Left lung (tissue), 10 donors: Measurements from ENCODE around the gene ATP2B1. TPM values are rescaled to one million over a fixed set of nuclear protein-coding genes. Genes with fewer than 3 reads are reported as not detected.

ENCODE experiments used
- ATAC-seq: fragments of 200-7000 bp; cut with Tn5 transposase; one replicate; pipeline ENCODE4 v1.9.1; 2020; ENCODE audit warnings: moderate library complexity
- DNase-seq, 4 donors: peaks; one replicate each; pipeline ENCODE4 v3.0.0-alpha.2; 2013 to 2020
- H3K27ac ChIP-seq, 2 donors: fragments of 200-600 bp; sonication (generic) in 1 of 2; one replicate each; pipeline versions ENCODE4 v1.5.0 to v1.8.0; 2020 to 2021
- H3K27me3 ChIP-seq, 2 donors: fragments of 200-600 bp; sonication (generic) in 1 of 2; one replicate each; pipeline versions ENCODE4 v1.5.0 to v1.8.0; 2020 to 2021
- H3K36me3 ChIP-seq, 2 donors: fragments of 200-600 bp; sonication (generic) in 1 of 2; one replicate each; pipeline versions ENCODE4 v1.5.0 to v1.8.0; 2020 to 2021
- H3K4me1 ChIP-seq, 2 donors: fragments of 200-600 bp; one replicate each; pipeline ENCODE4 v1.8.0; 2021
- H3K4me3 ChIP-seq, 2 donors: fragments of 200-600 bp; sonication (generic) in 1 of 2; one replicate each; pipeline versions ENCODE4 v1.5.0 to v1.8.0; 2020 to 2021; ENCODE audit warnings: mild to moderate bottlenecking in 1 of 2
- H3K9me3 ChIP-seq, 2 donors: fragments of 200-600 bp; sonication (generic) in 1 of 2; one replicate each; pipeline versions ENCODE4 v1.5.0 to v1.8.0; 2020 to 2021
- intact Hi-C, 2 donors: fragments of 100-400 bp; cut with DNase I; formaldehyde crosslinking; loops; one replicate each; pipeline versions ENCODE4 v1.11.2 to v1.14.2; 2022
- polyA plus RNA-seq, 6 donors: library from polyadenylated mRNA; unstranded; fragments of 120-200 nt; gene quantifications; one replicate each; pipeline ENCODE4 v1.2.1, GENCODE V29; 2013; ENCODE audit not compliant: insufficient read length in 6 of 6
- total RNA-seq, 2 donors: library from RNA; stranded (reverse); fragmentation: NEBNext Ultra II Directional; extraction: Animal tissue kit (Norgen Biotek cat#: 25700); gene quantifications; one replicate each; pipeline ENCODE4 v1.2.1, GENCODE V29; 2021
- TF ChIP-seq, protein P1 (sequence below), 2 donors: fragments of 200-600 bp; sonication (generic) in 1 of 2; IDR thresholded peaks; one replicate each; pipeline versions ENCODE4 v1.5.0 to v1.8.0; 2021; ENCODE audit warnings: antibody characterized with exemption in 2 of 2
- donor health status: DM: no; HTN: yes; CAD: no.
- donor health status: DM: no; HTN: no; CAD: no.

ATP2B1 gene
- total and polyA plus RNA-seq, 8 donors, result 29.4 to 96.6 (median 88.7) TPM

DNA sequence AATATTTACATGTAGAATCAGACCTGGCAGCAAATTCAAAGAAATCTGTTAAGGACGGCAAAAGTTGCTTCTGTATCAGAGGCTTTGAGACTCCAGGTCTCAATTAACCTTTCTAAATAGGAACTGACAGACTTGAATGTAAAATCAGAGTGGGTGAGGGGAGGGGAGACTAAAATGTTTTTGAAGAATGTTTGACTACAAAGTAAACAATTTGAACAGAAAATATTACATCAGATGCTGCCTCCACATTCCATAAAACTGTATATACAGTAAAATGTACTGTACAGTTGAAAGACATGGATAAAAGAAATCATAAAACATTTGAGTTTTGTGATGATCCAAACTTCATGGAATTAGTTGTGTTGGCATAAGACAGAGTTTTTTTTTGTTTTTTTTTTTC lies 133.3 kb downstream of the ATP2B1 start:
- H3K27me3 ChIP-seq, result no peaks in the 10 kb centered on the region
- DNase-seq (no peak), ATAC-seq (no peak)
- TF ChIP-seq, protein P1, sequence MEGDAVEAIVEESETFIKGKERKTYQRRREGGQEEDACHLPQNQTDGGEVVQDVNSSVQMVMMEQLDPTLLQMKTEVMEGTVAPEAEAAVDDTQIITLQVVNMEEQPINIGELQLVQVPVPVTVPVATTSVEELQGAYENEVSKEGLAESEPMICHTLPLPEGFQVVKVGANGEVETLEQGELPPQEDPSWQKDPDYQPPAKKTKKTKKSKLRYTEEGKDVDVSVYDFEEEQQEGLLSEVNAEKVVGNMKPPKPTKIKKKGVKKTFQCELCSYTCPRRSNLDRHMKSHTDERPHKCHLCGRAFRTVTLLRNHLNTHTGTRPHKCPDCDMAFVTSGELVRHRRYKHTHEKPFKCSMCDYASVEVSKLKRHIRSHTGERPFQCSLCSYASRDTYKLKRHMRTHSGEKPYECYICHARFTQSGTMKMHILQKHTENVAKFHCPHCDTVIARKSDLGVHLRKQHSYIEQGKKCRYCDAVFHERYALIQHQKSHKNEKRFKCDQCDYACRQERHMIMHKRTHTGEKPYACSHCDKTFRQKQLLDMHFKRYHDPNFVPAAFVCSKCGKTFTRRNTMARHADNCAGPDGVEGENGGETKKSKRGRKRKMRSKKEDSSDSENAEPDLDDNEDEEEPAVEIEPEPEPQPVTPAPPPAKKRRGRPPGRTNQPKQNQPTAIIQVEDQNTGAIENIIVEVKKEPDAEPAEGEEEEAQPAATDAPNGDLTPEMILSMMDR (IDR thresholded peaks at IDR 0.05), result no peak
- intact Hi-C loops, result no loop called here
- H3K4me3 ChIP-seq, result no peak overlapping the region
- H3K4me1 ChIP-seq, result peaks cover 0 to 6% of the 10 kb centered on the region in 2 donors
- H3K27ac ChIP-seq, result no peak overlapping the region
- no peaks in the 10 kb centered on the region for H3K36me3 ChIP-seq
- H3K9me3 ChIP-seq, result no peaks in the 10 kb centered on the region

DNA sequence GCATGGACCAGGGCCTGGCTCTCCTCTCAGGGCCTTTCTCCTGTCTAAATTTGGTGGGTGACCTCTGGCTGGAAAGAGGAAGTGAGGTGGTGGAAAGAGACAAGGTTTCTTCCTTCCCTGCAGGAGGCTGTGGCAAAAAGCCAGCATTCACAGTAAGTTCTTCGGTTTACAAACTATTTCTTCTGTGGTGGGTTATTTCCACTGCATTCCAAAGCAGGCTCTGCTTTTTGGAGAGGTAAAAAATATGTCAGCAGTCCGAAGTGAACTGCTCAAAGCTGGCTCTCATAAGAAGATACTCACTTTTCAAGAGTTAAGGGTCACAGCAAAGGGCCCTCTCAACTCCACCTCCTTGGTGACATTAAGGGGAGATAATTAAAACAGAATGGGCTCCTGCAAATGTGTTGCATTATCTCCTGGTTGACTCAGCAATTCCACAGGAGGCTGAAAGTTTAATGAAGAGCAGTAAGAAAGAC lies 133.9 kb downstream of the ATP2B1 start:
- DNase-seq (peak in 1 of 4 donors; percentile 34), ATAC-seq (no peak)
- Histone ChIP-seq H3K4me1 (peaks cover 0 to 6% of the 10 kb centered on the region in 2 donors), H3K27ac (no peak overlapping the region), H3K27me3 (no peaks in the 10 kb centered on the region), H3K9me3 (no peaks in the 10 kb centered on the region), H3K4me3 (no peak overlapping the region), H3K36me3 (no peaks in the 10 kb centered on the region)
- intact Hi-C loops, result no loop called here
- TF ChIP-seq, protein P1 (IDR thresholded peaks at IDR 0.05), result no peak

DNA sequence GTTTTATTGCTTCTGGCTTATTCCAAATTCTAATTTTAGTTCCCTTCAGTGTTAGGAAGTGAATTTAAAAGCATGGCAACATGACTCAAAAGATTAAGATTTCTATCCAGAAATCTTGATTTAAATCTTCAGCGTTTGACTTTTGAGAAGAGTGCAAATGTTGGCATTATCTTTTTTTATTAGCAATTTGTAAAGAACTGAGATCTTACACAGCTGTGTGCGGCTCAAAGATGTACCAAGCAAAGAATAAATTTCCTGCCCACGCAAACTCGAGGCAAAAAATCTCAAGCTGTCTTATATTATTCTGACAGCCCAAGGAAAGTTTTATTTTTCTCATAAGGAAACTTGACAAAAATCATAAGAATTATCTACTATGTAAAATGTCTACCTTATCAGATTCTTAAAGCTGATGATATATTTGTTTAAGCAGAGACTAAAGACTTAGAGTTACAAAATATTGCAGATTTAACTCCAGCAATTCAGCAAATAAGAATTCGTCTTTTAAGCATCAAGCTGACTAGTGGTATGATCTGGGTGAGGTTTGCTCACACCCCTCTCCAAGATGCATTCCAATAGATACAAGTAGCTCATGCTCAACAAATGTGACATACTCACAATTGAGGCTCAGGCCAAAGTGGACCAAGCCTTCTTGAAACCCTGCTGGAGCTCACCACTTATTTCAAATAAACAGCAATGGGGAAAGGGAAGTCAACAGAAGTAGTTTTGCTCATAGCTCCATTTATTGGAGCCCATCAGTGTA lies 135.4 kb downstream of the ATP2B1 start:
- H3K4me3 ChIP-seq, result no peak overlapping the region
- H3K9me3 ChIP-seq, result no peaks in the 10 kb centered on the region
- H3K27ac ChIP-seq, result no peak overlapping the region
- H3K36me3 ChIP-seq, result no peaks in the 10 kb centered on the region
- peaks cover 0 to 6% of the 10 kb centered on the region in 2 donors for H3K4me1 ChIP-seq
- intact Hi-C loops, result no loop called here
- DNase-seq (no peak), ATAC-seq (no peak)
- TF ChIP-seq, protein P1 (IDR thresholded peaks at IDR 0.05), result no peak
- no peaks in the 10 kb centered on the region for H3K27me3 ChIP-seq

DNA sequence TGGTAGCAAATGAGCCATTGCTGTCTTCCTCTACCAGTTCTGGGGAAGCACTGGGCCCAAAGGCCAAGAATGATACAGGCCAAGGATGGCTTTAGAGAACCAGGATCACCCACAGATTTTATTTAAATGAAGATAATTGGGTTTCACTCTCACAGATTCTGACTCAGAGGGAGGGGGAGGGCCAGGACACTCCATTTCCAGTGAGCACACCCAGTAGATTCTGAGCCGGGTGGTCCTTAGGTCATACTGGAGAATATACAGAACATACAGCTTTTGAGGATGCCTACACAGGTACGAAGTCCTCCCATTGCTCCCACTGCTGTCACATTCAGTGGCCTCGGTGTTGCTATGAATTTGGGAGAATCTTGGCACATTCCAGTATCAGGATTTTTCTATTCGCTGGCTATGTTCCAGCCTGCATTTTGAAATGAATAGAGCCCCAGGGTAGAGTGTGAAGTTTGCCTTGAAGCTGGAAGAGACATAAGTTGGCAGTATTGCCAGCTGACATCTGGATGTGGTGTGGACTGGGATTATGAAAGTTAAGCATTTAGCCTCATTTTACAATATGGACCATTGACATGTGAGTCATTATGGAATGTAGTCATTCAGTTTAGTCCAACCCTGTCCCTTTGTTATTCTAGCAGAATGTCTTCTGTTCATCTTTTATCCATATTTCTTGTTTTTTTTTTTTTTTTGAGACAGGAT lies 137.0 kb downstream of the ATP2B1 start:
- TF ChIP-seq, protein P1 (IDR thresholded peaks at IDR 0.05), result no peak
- no peaks in the 10 kb centered on the region for H3K36me3 ChIP-seq
- no peak overlapping the region for H3K4me3 ChIP-seq
- H3K27me3 ChIP-seq, result no peaks in the 10 kb centered on the region
- H3K4me1 ChIP-seq, result peaks cover 0 to 6% of the 10 kb centered on the region in 2 donors
- intact Hi-C loops, result no loop called here
- ATAC-seq (no peak), DNase-seq (no peak)
- H3K9me3 ChIP-seq, result no peaks in the 10 kb centered on the region
- H3K27ac ChIP-seq, result no peak overlapping the region

DNA sequence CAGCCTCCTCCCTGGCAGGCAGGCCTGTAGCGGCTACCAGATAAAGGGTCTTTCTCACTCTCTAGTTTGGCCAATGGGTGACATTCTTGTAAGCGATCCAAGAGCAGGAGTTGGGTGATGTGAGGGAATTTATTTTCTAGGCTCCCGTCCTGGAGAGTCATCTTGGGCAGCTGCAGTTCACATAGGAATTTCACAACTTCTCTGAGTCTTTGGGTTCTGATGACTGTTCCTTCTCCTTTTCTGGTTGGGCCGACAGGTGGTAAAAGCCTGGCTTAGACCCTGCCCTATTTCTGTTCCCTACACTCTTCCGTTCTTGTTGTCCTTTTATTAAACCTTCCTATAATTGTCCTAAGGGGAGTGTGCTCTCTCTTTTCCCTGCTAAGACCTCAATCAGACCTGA lies 140.2 kb downstream of the ATP2B1 start:
- Histone ChIP-seq H3K4me1 (no peaks in the 10 kb centered on the region), H3K9me3 (no peaks in the 10 kb centered on the region), H3K4me3 (no peak overlapping the region), H3K27ac (no peak overlapping the region), H3K27me3 (no peaks in the 10 kb centered on the region), H3K36me3 (no peaks in the 10 kb centered on the region)
- TF ChIP-seq, protein P1 (IDR thresholded peaks at IDR 0.05), result no peak
- DNase-seq, result no peak
- ATAC-seq, result peak; percentile 48
- intact Hi-C loops, result no loop called here
